OCI-LY7 (cell line): ENCODE measurements around the gene OR9A2. TPM values are rescaled to one million over a fixed set of nuclear protein-coding genes. Genes with fewer than 3 reads are reported as not detected.

Experiments used
- BruUV-seq: library from RNA; stranded (reverse); fragments of 400-500 nt; replicated peaks from 2 replicates; lab custom pipeline; 2021; lab: Mats Ljungman, UMichigan
- CTCF ChIA-PET: fragments of 300-600 bp; sonication (Branson Sonifier 250); formaldehyde crosslinking; loops from one replicate; lab custom pipeline; 2022; ENCODE audit warnings: antibody characterized with exemption; ENCODE audit not compliant: unreplicated experiment; lab: Charles Lee
- POLR2A ChIA-PET: fragments of 300-600 bp; sonication (Branson Sonifier 250); formaldehyde crosslinking; loops from one replicate; lab custom pipeline; 2022; ENCODE audit warnings: antibody characterized with exemption; lab: Charles Lee
- DNase-seq: peaks from one replicate; pipeline ENCODE4 v3.0.0-alpha.2; 2015; ENCODE audit warnings: low spot score
- H2AFZ ChIP-seq: fragments of 200-600 bp; sonication (generic), shearing (Covaris generic); 2 replicates; pipeline ENCODE4 v1.6.1; 2014; ENCODE audit warnings: mild to moderate bottlenecking, antibody characterized with exemption, low read length, moderate library complexity
- H3K27ac ChIP-seq: fragments of 200-600 bp; sonication (generic); 2 replicates; pipeline ENCODE4 v1.5.1; 2014; ENCODE audit warnings: mixed run types, low read depth, mild to moderate bottlenecking, moderate library complexity, low read length, inconsistent platforms; ENCODE audit not compliant: poor library complexity, severe bottlenecking
- H3K36me3 ChIP-seq: fragments of 200-600 bp; sonication (generic); 2 replicates; pipeline ENCODE4 v1.6.1; 2014; ENCODE audit warnings: mild to moderate bottlenecking, antibody characterized with exemption, low read length, moderate library complexity, mixed read lengths; ENCODE audit not compliant: insufficient read depth
- H3K4me1 ChIP-seq: fragments of 200-600 bp; sonication (generic); 2 replicates; pipeline ENCODE4 v1.5.1; 2014; ENCODE audit warnings: mild to moderate bottlenecking, low read length; ENCODE audit not compliant: insufficient read depth, poor library complexity, severe bottlenecking
- H3K4me2 ChIP-seq: fragments of 200-600 bp; sonication (generic); 2 replicates; pipeline ENCODE4 v1.6.1; 2014; ENCODE audit warnings: mild to moderate bottlenecking, low read length
- H3K4me3 ChIP-seq: fragments of 200-600 bp; sonication (generic); 2 replicates; pipeline ENCODE4 v1.5.1; 2014; ENCODE audit warnings: mild to moderate bottlenecking, low read depth, low read length; ENCODE audit not compliant: poor library complexity, severe bottlenecking
- H3K79me2 ChIP-seq: fragments of 200-600 bp; sonication (generic); 2 replicates; pipeline ENCODE4 v1.6.1; 2016; ENCODE audit warnings: low read depth, mild to moderate bottlenecking, low read length, moderate library complexity, mixed read lengths; ENCODE audit not compliant: insufficient read depth
- H3K9me2 ChIP-seq: fragments of 200-600 bp; sonication (generic); 2 replicates; pipeline ENCODE4 v1.6.1; 2016; ENCODE audit warnings: mild to moderate bottlenecking, low read length, mixed read lengths; ENCODE audit not compliant: insufficient read depth
- H3K9me3 ChIP-seq: fragments of 200-600 bp; sonication (generic); 2 replicates; pipeline ENCODE4 v1.6.1; 2014; ENCODE audit warnings: mild to moderate bottlenecking, mixed run types, low read length, mixed read lengths
- H4K20me1 ChIP-seq: fragments of 200-600 bp; sonication (generic); 2 replicates; pipeline ENCODE4 v1.6.1; 2014; ENCODE audit warnings: mild to moderate bottlenecking, antibody characterized with exemption, low read length, moderate library complexity, mixed read lengths; ENCODE audit not compliant: insufficient read depth
- CTCF ChIP-seq: fragments of 200-600 bp; sonication (generic); conservative IDR thresholded peaks from 2 replicates; pipeline ENCODE4 v1.5.1; 2014; ENCODE audit warnings: mild to moderate bottlenecking, antibody characterized with exemption, low read length, moderate library complexity, mixed read lengths
- EZH2phosphoT487 ChIP-seq: fragments of 200-600 bp; sonication (generic); IDR thresholded peaks from 2 replicates; pipeline ENCODE4 v1.6.1; 2018; ENCODE audit warnings: low read depth, borderline replicate concordance, mild to moderate bottlenecking, mixed run types, antibody characterized with exemption, low read length, moderate library complexity, mixed read lengths
- intact Hi-C: fragments of 100-400 bp; cut with micrococcal nuclease; formaldehyde crosslinking; loops from one replicate; pipeline ENCODE4 v1.10.0; 2022; ENCODE audit not compliant: unreplicated experiment
- total RNA-seq, 2 experiments: library from RNA; depleted of rRNA in 1 of 2; stranded (reverse); fragments of >200 nt in 1 of 2; shearing (Covaris generic) in 1 of 2; gene quantifications; 2 replicates each; pipeline ENCODE4 v1.2.3, GENCODE V29; 2014 to 2022

OR9A2 gene
- total RNA-seq, 2 experiments from 2014 or later = 0.53 to 0.66 TPM

GRCh38 chr7:143069912-143070500 lies 43.1 kb upstream of the OR9A2 start:
- H3K79me2 ChIP-seq = no peaks in the 10 kb centered on the region
- ChIA-PET POLR2A (interaction anchor here (0.6 to 1.3 kb wide), 5 partner anchors 10 to 520 kb away, joined by 3 to 5 read pairs (median 3); no protein-coding TSS in a partner anchor), CTCF (no interaction called here)
- H3K27ac ChIP-seq = no peak overlapping the region
- no peak overlapping the region for H2AFZ ChIP-seq
- intact Hi-C loops = no loop called here
- no peaks in the 10 kb centered on the region for H3K9me2 ChIP-seq
- TF ChIP-seq EZH2phosphoT487 (no peak), CTCF (no peak)
- no TSS peak for BruUV-seq
- H3K36me3 ChIP-seq = no peaks in the 10 kb centered on the region
- H3K4me2 ChIP-seq = no peak overlapping the region
- no peak for DNase-seq
- no peaks in the 10 kb centered on the region for H4K20me1 ChIP-seq
- H3K9me3 ChIP-seq = no peaks in the 10 kb centered on the region
- no peaks in the 10 kb centered on the region for H3K4me1 ChIP-seq
- H3K4me3 ChIP-seq = no peak overlapping the region

DNA sequence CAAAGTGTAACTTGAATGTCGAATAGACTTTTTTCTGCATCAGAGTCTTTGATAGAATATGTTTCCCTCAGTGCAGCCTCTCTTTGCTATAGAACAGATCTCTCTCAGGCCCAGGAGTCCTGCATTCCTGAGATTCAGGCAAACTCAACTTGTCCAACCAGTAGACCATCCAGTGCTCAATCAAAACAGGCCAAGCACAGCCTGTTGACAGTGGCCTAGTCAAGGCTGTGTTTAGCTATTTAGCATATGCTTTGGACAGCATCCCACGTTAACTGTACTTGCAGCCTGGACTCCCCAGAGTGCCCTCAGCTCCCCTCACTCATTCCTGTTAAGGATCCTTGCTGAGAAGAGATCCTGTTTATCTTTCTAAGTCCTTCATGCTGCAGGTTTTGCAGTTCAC lies 41.5 kb upstream of the OR9A2 start:
- H3K4me3 ChIP-seq = no peak overlapping the region
- H3K27ac ChIP-seq = no peak overlapping the region
- CTCF ChIA-PET = no interaction called here
- no peaks in the 10 kb centered on the region for H4K20me1 ChIP-seq
- no peak overlapping the region for H3K4me2 ChIP-seq
- H2AFZ ChIP-seq = no peak overlapping the region
- no peak for TF ChIP-seq CTCF
- TF ChIP-seq EZH2phosphoT487 = no peak
- no peaks in the 10 kb centered on the region for H3K9me3 ChIP-seq
- no peaks in the 10 kb centered on the region for H3K4me1 ChIP-seq
- no peaks in the 10 kb centered on the region for H3K36me3 ChIP-seq
- intact Hi-C loops = no loop called here
- H3K9me2 ChIP-seq = no peaks in the 10 kb centered on the region
- DNase-seq = no peak
- no peaks in the 10 kb centered on the region for H3K79me2 ChIP-seq
- POLR2A ChIA-PET = interaction anchor here (1.4 kb wide), 1 partner anchor 61 kb away, joined by 3 read pairs; no protein-coding TSS in a partner anchor
- BruUV-seq = no TSS peak

DNA sequence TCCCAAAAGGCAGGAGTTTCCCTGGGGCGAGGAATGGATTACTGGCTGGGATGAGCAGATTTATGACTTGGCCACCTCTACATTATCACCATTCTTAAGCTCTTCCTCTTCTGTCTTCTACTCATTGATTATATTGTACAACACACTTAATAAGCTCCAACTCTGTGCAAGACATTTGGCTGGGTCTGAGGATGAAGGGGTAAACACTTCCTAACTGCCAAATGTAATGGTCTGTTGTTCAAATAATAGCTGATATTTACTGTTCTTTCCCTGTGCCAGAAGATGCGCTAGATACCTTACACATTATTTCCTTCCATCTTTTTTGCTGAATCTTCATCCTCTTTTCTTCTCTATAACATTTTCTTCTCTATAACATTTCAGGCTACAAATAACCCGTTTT lies 36.8 kb upstream of the OR9A2 start:
- no TSS peak for BruUV-seq
- TF ChIP-seq EZH2phosphoT487 = no peak
- TF ChIP-seq CTCF = no peak
- no peaks in the 10 kb centered on the region for H4K20me1 ChIP-seq
- H3K4me2 ChIP-seq = no peak overlapping the region
- H2AFZ ChIP-seq = no peak overlapping the region
- ChIA-PET POLR2A (interaction anchor here (0.6 to 1.1 kb wide), 4 partner anchors 9 to 1399 kb away, joined by 3 read pairs; no protein-coding TSS in a partner anchor), CTCF (no interaction called here)
- H3K36me3 ChIP-seq = no peaks in the 10 kb centered on the region
- no peaks in the 10 kb centered on the region for H3K9me3 ChIP-seq
- H3K27ac ChIP-seq = no peak overlapping the region
- intact Hi-C loops = no loop called here
- no peaks in the 10 kb centered on the region for H3K9me2 ChIP-seq
- H3K4me1 ChIP-seq = no peaks in the 10 kb centered on the region
- no peaks in the 10 kb centered on the region for H3K79me2 ChIP-seq
- no peak for DNase-seq
- H3K4me3 ChIP-seq = no peak overlapping the region
